ENCODE measurements around the gene NFIB. TPM values are rescaled to one million over a fixed set of nuclear protein-coding genes. Genes with fewer than 3 reads are reported as not detected.

NFIB gene
- total RNA-seq, 2 donors from 2014 or later = not detected

DNA sequence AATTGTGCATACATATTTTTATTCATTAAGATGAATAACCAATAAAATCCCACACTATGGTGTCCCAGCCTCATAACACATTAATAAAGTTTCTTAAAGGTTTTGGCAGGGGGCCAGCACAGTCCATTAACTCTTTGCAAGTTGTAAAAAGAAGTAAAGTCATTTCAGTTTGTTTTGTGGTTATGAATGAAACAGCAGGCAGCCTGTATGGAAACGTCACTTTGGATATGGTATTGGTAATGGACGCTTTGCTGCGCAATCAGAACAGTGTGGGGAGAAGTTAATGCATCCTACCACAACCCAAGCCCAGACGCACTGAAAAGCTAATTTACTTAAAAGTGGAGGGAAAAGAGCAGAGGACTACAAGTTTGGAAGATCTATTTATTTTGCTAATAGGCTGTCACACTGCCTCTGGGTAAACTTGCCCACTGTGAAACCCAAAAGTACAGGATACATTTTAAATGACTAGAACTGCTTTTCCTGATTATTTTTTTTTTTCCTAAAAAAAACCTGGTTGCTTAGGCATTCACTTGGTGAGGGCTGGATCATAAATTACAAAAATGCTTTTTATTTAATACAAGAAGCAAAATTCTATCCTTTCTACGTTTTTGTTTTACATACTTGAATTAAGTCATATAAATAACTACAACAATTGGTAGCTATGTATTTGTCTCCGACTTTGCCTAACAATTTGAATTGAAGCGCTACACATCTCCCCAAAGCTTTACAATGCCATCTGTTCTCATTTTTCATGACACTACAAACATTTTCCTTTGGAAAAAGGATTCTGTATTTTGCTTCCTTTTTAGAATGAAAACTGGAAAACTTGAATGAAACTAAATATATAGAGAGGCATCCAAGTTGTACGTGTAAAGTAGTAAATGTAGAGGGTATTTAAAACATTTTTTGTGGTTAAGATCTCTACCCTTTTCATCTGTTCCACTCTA lies 104.3 kb downstream of the NFIB start:
- H3K36me3 Mint-ChIP-seq = no peaks in the 10 kb centered on the region
- ATAC-seq (no peak), DNase-seq (ENCODE audit: low spot score in 2 of 2) (no peak)
- H3K27ac Mint-ChIP-seq = no peak overlapping the region
- H3K9me3 Mint-ChIP-seq = peaks cover 10 to 12% of the 10 kb centered on the region in 2 donors

DNA sequence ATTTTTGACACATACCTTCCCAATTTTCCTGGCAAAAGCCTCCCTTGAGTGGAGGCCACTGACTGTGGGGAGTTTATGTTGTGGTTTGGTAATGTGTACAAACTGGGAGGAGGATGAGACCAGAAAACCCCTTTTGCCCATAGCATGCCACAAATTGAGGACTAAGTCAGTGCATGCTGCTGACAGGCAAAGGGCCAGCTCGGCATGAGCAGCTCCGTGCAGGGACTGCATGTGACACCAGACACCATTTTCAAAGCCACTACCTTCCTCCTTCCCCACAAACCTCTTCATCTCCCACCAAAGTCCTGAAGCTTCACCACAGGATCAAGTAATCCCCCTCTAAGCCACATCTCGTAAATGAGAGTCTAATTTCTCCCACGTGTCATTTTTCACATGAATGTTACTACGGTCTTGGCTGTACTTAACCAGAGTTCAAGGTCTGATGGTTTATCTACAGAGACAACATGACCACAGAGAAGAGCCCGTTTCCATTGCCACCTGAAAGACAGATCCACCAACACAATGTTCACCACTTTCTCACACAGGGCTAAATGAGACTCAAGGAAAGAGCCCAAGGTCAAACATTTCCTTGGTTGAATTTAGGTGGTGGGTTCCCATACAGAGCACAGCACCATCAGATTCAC lies 106.5 kb downstream of the NFIB start:
- no peak for ATAC-seq
- Mint-ChIP-seq H3K36me3 (no peaks in the 10 kb centered on the region), H3K9me3 (peaks cover 0 to 7% of the 10 kb centered on the region in 2 donors), H3K27ac (no peak overlapping the region)
- DNase-seq (ENCODE audit: low spot score in 2 of 2) = no peak

GRCh38 chr9:14205463-14205862 lies 108.5 kb downstream of the NFIB start:
- ATAC-seq = no peak
- DNase-seq (ENCODE audit: low spot score in 2 of 2) = no peak
- H3K36me3 Mint-ChIP-seq = no peaks in the 10 kb centered on the region
- no peak overlapping the region for H3K27ac Mint-ChIP-seq
- peaks cover 5 to 11% of the 10 kb centered on the region in 2 donors for H3K9me3 Mint-ChIP-seq

DNA sequence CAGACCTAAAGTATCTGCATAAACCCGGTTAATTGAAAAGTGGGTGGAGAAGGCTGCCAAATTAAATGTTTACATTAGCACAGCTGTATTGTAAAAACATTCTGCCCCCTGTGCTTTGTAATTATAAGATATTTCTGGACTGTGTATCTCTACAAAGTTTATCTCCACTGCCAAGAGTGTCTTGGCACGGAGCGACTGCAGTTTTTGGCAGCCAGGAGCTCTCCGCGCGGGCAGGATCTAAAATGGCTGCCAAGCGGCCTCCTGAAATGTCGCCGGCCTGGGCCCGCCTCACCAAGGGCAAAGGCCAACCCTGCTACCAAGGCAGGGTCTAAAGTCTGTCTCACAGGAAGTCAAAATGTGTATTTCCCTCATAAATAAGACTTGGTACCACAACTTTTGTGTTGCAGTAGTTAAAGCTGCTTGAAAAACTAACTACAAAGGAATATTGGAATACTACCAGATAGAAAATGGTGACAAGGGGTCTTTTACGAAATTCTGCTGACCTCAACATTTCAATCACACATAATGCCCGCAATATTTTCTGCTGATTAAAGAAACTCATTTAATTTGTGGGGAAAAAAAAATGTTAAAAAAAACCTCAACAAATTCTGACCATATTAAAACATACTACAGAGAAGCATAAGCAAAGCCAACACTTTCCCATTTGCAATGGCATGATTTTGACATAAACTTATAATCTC lies 110.4 kb downstream of the NFIB start:
- ATAC-seq (no peak), DNase-seq (ENCODE audit: low spot score in 2 of 2) (no peak)
- H3K36me3 Mint-ChIP-seq = no peaks in the 10 kb centered on the region
- H3K27ac Mint-ChIP-seq = no peak overlapping the region
- peaks cover 5 to 12% of the 10 kb centered on the region in 2 donors for H3K9me3 Mint-ChIP-seq

DNA sequence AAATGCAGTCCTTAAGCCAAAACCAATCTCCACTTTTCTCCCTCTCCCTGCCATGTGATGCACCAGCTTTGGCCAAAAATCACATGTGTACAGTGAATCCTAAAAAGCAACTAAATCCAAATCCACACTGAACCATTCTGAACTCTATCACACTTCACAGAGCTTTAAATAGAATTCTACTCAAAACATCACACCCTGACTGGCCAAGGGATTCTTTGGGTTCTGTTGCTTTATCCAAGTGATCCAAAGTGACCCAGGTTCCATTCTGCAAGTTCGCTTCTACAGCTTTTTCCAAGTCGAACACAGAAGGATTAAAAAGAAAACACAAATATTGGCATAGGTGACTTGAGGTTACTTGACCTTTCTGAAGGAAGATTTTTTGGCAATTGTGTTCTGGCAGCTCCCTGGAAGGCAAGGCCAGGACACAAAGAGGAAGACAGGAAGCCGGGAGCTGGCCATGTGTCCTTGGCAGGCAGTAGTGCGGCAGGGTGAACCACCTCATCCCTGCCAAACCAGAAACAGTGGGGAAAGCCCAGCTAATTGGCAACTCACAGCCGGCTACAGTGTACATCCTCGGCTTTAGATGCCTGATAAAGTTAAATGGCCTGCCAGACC lies 115.0 kb downstream of the NFIB start:
- peaks cover 5 to 7% of the 10 kb centered on the region in 2 donors for H3K9me3 Mint-ChIP-seq
- DNase-seq (ENCODE audit: low spot score in 2 of 2) (no peak), ATAC-seq (no peak)
- H3K36me3 Mint-ChIP-seq = no peaks in the 10 kb centered on the region
- no peak overlapping the region for H3K27ac Mint-ChIP-seq

- no peaks in the 10 kb centered on the region for H3K36me3 Mint-ChIP-seq
- ATAC-seq (no peak), DNase-seq (ENCODE audit: low spot score in 2 of 2) (no peak)
- no peak overlapping the region for H3K27ac Mint-ChIP-seq
- peaks cover 5 to 7% of the 10 kb centered on the region in 2 donors for H3K9me3 Mint-ChIP-seq
Measured at GRCh38 chr9:14198047-14198840, 115.7 kb downstream of the NFIB start.

DNA sequence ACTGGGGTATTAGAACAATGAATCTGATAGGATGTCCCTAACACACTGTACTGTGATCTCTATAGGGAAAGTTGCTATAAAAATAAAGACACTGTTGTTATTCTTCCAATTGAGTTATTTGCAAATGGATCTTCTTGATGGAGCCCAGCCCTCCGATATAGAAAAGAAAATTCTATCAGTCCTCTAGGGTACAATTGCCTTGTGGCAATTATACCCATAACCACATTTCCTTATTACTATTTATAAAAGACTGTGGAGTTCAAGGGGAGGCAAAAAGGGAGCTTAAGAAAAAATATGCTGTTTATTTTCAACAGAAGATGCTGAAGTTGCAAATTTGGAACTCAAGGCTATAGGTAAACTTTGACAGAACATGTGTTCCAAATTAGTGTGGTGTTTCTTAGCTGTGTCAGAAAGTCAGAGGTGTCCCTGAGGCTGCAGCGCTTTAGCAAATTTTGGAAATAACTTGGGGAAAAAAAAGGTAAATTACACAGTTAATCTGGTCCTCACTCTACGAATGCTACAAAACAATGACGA lies 116.5 kb downstream of the NFIB start:
- DNase-seq (ENCODE audit: low spot score in 2 of 2) (no peak), ATAC-seq (no peak)
- Mint-ChIP-seq H3K27ac (no peak overlapping the region), H3K9me3 (peaks cover 5 to 7% of the 10 kb centered on the region in 2 donors), H3K36me3 (no peaks in the 10 kb centered on the region)

DNA sequence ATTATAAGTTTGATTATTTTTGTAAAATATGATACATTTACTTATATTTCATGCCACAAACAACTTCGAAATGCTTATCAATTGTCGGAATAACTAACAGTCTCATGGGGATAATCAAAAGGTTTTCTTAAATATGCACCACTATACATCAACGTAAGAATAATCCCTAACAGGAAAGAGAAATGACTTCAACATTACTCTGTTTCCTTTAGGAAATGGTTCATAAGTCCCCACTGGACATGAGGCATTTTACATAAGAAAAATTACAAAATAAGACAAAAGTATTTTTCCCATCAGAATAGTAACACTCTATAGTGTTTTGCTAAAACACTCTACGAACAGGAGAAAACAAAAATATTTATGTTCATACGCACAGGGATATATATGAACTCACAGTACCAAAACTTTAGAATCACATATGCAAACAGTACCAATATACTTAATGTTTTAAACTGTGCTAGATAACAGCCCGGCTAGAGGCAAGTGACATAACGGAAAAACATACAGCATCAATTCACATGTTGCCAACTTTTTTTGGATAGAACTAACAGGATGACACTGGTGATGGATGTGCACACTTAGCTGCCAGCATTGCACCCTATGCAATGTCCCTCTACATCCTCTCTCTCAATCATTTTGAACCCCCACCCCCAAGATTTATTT lies 120.5 kb downstream of the NFIB start:
- no peak overlapping the region for H3K27ac Mint-ChIP-seq
- DNase-seq (ENCODE audit: low spot score in 2 of 2) (no peak), ATAC-seq (no peak)
- no peaks in the 10 kb centered on the region for H3K9me3 Mint-ChIP-seq
- H3K36me3 Mint-ChIP-seq = no peaks in the 10 kb centered on the region

GRCh38 chr9:14192556-14192955 lies 121.4 kb downstream of the NFIB start:
- no peak for DNase-seq (ENCODE audit: low spot score in 2 of 2)
- ATAC-seq = no peak
- no peaks in the 10 kb centered on the region for H3K36me3 Mint-ChIP-seq
- no peak overlapping the region for H3K27ac Mint-ChIP-seq
- H3K9me3 Mint-ChIP-seq = no peaks in the 10 kb centered on the region

DNA sequence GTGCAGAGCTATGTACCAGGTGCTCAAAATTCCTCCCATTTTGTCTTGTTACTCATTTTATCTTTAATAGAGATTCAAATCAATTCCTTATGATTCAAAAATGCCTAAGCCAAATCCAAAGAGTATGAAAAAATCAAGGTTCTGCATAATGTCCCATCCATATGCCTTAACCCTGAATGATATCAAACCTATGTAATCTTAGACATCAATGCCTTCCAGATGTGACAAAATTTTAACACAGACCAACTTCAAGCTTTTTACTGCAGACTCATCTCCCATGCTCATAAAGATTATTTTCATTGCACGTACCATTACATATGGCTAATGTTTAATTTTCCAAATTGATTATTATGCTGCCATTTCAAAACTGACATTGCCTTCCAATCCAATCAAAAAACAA lies 122.4 kb downstream of the NFIB start:
- H3K27ac Mint-ChIP-seq = no peak overlapping the region
- DNase-seq (ENCODE audit: low spot score in 2 of 2) (no peak), ATAC-seq (no peak)
- H3K9me3 Mint-ChIP-seq = no peaks in the 10 kb centered on the region
- H3K36me3 Mint-ChIP-seq = no peaks in the 10 kb centered on the region

DNA sequence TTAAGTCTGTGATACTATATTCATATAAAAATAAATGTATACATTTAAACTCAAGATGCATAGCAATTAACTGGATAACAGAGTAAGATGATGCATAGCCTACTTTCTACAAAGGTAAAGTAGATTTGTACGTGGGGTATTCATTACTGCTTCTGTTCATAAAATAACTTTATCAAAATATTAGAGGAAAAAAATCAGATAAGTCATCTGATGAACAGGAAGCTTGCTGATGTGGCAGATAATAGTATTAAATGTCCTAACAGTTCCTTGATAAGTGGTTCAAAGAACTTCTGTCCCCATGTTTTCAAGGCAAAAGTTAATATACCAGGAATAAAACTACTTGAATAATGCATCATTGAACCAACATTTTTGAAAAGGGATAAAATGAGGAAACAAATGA lies 123.7 kb downstream of the NFIB start:
- no peak for DNase-seq (ENCODE audit: low spot score in 2 of 2)
- Mint-ChIP-seq H3K9me3 (no peaks in the 10 kb centered on the region), H3K36me3 (no peaks in the 10 kb centered on the region), H3K27ac (no peak overlapping the region)
- no peak for ATAC-seq

- no peak for ATAC-seq
Measured at GRCh38 chr9:14189578-14189977, 124.4 kb downstream of the NFIB start.

GRCh38 chr9:14189146-14189545 lies 124.8 kb downstream of the NFIB start:
- Mint-ChIP-seq H3K9me3 (no peaks in the 10 kb centered on the region), H3K36me3 (no peaks in the 10 kb centered on the region), H3K27ac (no peak overlapping the region)
- ATAC-seq (no peak), DNase-seq (ENCODE audit: low spot score in 2 of 2) (no peak)

More at GRCh38 chr9:14189578-14189977, 124.4 kb downstream of the NFIB start:
- DNase-seq (ENCODE audit: low spot score in 2 of 2) = no peak
- Mint-ChIP-seq H3K27ac (no peak overlapping the region), H3K9me3 (no peaks in the 10 kb centered on the region), H3K36me3 (no peaks in the 10 kb centered on the region)

DNA sequence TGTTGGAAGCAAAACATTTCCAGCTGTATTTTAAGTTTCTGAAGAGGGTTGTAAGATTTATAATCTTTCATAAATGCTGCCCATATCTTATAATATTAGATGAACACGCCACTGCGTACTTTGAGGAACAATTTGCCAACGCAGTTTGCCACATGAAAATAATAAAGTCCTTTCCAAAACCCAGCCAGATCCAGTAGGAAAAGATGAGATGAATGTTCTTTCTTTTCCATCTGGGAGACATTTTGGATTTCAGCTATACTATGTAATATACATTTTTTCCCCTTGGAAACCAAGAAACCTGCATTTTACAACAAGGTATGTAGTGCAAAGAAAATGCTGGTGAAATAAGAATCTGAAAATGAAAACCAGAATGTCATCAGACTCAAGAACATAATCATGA lies 125.4 kb downstream of the NFIB start:
- no peak for DNase-seq (ENCODE audit: low spot score in 2 of 2)
- Mint-ChIP-seq H3K9me3 (no peaks in the 10 kb centered on the region), H3K36me3 (no peaks in the 10 kb centered on the region), H3K27ac (no peak overlapping the region)
- no peak for ATAC-seq

GRCh38 chr9:14188011-14188410 lies 125.9 kb downstream of the NFIB start:
- Mint-ChIP-seq H3K27ac (no peak overlapping the region), H3K9me3 (no peaks in the 10 kb centered on the region), H3K36me3 (no peaks in the 10 kb centered on the region)
- DNase-seq (ENCODE audit: low spot score in 2 of 2) (no peak), ATAC-seq (no peak)
